Bone marrow (tissue), 2 donors: ENCODE data around the gene OTX1.
"Not testable (repeated sequence)": the region's sequence is repeated elsewhere in the genome, so short reads cannot be mapped to it uniquely, and the experiment has no call there.

Experiments
- DNase-seq, 2 donors: peaks; one replicate each; lab custom pipeline; 2025; lab: John Stamatoyannopoulos, UW

Gene OTX1

DNA sequence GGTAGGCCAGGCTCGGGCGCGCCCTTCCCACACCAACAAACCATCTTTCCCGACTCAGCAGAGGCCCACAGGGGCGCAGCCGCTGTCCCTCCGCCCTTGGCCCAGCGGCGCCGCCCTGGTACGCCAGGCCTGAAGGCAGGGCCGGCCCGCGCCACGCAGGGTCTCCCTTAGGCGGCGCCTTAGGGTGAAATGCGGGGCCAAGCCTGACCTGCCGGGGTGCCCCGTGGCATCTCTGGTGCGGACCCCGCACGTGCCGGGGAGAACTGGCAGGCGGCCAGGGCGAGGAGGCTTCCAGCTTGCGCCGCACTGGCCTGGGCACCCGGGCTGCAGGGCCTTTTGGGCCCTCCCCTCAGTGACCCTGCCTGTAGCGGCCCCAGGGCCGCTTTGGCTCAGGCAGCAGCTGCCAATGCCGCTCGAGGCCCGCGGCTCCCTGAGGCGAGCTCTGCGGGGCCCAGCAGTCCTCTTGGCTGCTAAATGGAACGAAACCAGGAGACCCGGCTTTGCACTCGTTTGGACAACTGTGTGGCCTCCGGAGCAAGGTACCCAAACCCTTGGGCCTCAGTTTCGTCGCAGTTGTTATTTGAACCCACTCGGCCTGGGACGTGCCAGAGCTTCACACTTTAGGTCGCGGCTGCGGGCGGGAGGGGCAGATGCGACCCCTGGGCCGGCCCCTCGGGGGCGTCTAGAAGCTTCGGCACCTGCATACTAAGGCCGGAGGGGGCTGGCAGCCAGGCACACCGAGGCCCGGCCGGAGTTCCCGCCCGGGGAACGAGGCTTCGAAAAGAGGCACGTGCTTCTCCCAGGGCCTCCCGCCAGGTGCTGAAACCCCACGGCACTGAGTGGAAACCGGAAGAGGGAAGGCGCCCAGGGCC lies 8.5 kb downstream of the OTX1 start:
- peak in 1 of 2 donors; percentile 50 for DNase-seq

DNA sequence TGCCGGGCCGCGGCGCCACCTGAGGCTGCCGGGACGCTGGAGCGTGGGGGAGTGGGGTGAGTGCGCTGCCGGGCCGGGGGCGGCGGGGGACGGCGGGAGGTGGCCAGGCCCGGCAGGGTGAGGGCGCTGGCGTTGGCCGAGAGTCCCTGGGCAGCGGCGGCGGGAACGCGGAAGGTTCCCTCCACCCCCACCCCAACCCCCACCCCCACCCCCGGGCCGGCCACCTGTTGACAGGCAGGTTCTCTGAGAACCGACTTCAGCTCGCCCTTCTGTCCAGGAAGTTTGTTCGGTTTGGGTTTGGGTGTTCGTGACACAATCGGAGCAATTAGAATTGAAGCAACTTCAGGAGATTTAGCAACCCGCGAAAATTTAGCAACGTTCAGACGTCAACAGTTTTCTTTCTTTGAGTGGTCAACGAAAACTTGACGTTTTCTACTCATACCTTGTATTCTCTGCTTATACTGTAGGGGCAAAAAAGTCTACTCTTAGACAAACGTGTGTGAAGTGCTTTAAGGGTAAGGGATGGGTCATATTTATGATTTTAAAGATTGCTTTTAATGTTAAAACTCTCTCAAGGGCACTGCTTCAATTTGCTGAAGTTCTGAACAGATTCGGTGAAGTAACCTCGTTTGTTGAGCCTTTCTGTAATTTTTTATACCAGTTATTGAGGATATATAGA lies 9.3 kb downstream of the OTX1 start:
- no peak for DNase-seq

DNA sequence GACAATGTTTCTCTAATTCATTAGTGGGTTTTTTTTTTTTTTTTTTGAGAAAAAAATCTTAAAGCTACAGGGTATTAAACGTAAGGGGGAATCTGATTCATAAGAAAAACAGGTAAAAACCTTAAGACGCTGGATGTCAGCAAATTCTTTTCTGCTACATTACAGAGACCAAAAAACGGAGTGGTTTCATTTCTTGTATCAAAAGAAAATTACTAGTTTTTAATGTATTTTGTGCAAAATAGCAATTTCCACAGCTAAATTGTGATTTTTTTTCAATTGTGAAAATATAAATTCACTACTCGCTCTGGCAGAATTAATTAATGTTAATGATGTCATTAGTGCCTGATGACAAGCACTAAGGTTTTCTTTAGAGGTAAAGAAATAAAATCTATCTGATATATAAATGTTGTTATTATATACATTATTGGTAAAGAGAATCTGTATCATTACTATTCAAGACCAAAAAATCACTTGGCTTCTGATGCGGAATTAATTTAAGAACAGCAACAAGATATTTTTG lies 9.9 kb downstream of the OTX1 start:
- no peak for DNase-seq

DNA sequence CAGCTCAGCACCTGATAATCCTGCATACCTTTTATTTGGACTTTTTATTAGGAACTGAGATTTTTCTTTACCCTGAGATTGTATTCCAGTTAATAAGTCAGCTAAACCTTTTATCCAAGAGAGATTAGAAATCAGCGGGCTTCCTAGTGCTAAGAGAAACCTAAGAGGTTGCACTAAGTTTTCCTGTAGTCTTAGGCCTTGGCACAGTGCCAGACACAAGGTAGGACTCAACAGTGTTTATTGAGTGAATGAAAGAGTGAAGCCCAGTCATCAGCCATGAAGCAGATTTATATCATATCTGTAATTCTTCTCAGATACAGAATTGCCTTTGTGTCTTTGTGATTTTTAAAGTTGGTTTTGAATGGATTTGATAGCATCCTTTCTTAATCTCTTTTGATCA lies 13.6 kb downstream of the OTX1 start:
- DNase-seq: no peak

- DNase-seq: no peak
These were observed 14.0 kb downstream of the OTX1 start for GRCh38 chr2:63064661-63065060.

GRCh38 chr2:63066265-63066664 lies 15.6 kb downstream of the OTX1 start:
- DNase-seq: no peak

DNA sequence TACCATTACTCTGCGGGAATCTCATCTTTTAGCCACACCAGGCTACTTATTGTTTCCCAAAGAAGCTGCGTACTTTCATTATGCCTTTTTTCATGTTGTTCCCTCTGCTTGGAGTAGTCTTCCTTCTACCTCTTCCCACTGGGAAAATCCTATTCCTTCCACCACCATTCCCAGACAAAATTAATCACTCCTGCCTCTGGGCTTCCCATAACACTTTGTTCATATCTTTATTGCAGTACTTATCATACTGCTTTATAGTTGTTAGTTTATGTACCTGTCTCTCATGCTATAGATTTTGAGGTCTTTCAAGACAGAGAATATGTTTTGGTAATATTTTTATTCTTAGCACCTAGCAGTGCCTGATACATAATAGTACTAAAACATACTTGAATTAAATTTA lies 16.2 kb downstream of the OTX1 start:
- no peak for DNase-seq

DNA sequence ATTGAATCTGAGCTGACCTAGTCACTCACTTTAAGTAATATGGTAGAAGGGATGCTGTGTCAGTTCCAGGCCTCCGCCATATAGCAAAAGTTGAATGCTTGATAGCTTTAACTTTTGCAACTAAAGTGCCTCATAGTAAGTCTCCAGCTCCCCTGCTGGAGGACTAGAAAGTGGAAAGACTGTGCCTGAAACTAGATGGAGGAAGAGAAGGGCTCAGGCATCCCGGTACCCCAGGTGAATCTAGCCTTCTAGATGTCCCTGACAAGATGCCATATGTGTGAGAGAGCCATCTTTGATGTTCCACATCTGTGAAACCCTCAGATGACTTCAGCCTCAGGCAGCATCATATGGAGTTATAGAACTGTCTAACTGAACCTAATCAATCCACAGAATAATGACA lies 21.0 kb downstream of the OTX1 start:
- DNase-seq: no peak

DNA sequence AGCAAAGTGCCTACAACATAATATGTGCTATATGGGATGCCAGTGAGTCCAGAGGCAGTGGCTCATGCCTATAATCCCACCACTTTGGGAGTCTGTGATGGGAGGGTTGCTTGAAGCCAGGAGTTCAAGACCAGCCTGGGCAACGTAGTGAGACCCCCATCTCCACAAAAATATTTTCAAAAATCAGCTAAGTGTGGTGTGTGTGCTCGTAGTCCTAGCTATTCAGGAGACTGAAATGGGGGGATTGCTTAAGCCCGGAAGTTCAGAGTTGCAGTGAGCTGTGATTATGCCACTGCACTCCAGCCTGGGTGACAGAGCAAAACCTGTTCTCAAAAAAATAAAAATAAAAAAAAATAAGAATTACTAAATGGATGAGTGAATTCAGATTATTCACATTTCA lies 23.4 kb downstream of the OTX1 start:
- no peak for DNase-seq

DNA sequence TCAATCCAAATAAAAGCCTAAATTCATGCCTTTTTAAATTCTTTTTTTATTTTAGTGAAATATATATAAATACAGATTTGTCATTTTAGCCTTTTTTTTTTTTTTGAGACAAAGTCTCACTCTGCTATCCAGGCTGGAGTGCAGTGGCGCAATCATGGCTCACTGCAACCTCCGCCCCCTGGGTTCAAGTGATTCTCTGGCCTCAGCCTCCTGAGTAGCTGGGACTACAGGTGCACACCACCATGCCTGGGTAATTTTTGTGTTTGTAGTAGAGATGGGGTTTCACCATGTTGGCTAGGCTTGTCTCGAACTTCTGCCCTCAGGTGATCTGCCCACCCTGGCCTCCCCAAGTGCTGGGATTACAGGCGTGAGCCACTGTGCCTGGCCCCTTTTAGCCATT lies 23.8 kb downstream of the OTX1 start:
- not testable (repeated sequence) for DNase-seq

DNA sequence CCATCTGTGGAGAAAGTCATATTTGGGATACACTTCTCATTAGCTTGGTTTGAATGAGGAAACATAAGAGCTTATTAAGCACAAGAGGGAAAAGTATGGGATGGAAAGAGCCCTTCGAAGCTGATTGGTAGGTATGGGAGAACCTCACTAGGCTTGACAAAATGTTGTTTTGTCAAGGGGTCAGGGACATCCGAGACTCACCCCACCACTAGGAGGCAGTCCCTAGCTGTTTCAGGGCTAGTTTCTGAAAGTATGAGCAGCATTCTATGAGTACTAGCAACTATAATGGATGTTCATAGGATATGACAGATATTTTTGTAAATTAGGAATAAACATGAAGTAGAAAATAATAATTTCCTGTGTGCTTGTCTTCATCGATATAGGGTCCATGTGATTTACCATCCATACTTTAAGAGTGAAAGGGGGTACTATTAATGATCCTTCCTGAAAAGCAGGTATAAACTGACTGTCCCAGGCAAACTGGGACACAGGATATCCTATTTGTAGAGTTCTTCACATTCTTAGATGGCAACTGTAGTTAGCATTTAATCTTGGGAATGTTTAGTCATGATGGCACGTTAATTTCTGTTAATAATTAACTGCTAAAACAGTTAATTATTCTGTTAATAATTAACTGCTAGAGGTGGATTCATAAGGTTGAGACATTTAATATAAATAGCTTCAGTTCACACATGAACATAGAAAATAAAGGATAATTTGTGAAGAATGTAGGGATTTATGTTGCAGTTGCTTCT lies 28.4 kb downstream of the OTX1 start:
- no peak for DNase-seq

GRCh38 chr2:63081404-63081803 lies 30.8 kb downstream of the OTX1 start:
- DNase-seq: no peak

GRCh38 chr2:63086687-63087086 lies 36.1 kb downstream of the OTX1 start:
- no peak for DNase-seq

DNA sequence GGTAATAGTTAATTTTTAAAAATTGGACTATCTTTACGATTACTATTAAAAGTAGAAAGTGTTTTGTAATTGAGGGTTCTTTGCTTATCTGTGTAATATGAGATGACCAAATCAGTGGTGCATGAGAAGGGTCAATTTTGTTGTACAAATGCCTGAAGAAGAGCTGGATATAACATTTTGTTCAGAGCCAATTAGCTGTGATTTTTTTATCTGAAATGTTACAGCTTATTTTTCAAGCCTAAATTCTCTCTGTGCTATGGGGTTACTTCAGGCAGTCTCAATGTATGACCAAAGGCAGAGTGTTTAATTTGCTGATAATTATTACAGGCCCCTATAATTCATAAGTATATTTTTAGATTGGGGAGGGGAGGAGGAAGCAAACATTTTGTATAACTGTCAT lies 41.8 kb downstream of the OTX1 start:
- DNase-seq: no peak

DNA sequence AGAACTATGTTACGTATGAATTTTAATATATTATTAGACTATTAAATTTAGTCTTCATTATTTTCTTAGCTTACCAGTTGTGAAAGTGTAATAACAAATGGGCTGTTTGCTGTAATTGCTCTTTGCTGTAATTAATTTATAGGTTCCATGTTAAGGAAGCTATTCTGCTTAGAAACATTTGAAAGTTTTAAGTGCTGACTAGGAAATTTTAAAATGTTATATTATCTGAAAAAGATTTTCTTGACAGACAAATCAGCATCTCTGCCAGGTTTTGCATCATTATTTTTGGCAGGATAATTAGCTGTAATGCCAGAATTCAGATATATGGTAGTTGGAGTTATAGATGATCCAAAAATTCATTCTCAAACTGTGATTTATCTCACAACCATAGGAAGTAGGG lies 42.2 kb downstream of the OTX1 start:
- no peak for DNase-seq

GRCh38 chr2:63093502-63093901 lies 42.9 kb downstream of the OTX1 start:
- DNase-seq: no peak

DNA sequence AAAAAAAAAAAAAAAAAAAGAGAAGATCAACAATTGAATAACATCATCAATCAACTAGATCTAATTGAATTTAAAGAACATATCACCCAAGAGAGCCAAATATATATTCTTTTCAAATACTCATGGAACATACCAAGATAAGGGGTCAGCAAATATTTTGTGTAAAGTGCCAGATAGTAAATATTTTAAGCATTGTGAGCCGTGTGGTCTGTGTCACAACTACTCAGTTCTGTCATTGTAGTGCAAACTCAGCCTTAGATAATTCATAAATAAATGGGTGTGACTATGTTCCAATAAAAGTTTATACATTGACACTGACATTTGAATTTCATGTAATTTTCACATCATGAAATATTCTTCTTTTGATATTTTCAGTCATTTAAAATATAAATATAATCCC lies 45.9 kb downstream of the OTX1 start:
- no peak for DNase-seq

GRCh38 chr2:63099032-63099431 lies 48.4 kb downstream of the OTX1 start:
- no peak for DNase-seq

DNA sequence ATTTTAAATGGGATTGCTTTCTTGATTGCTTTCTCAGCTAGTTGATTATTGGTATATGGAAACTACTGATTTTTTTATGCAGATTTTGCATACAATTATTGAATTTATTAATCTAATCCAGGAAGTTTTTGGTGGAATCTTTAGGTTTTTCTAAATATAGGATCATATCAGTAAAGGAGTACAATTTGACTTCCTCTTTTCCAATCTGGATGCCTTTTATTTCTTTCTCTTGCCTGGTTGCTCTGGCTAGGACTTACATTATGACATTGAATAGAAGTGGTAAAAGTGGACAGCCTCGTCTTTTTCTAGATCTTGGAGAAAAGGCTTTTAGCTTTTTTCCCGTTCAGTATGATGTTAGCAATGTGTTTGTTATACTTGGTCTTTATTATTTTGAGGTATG lies 51.3 kb downstream of the OTX1 start:
- DNase-seq: no peak

- DNase-seq: no peak
These were observed 53.9 kb downstream of the OTX1 start for GRCh38 chr2:63104482-63104881.
